Measurements from ENCODE around the gene RPL31. TPM values are rescaled to one million over a fixed set of nuclear protein-coding genes. Genes with fewer than 3 reads are reported as not detected.
"Not testable (repeated sequence)": the region's sequence is repeated elsewhere in the genome, so short reads cannot be mapped to it uniquely, and the experiment has no call there.

Gene RPL31
- total RNA-seq, 2 donors from 2014 or later = 316 to 425 TPM

GRCh38 chr2:101047774-101048173, 45.7 kb downstream of the RPL31 start:
- no peak for DNase-seq
- ATAC-seq = no peak

GRCh38 chr2:101048756-101049155, 46.7 kb downstream of the RPL31 start:
- WGBS, 2 donors = 95 to 97% methylated on average over 3 of the region's 3 CpGs
- DNase-seq (no peak), ATAC-seq (no peak)
- peaks cover 12% of the 10 kb centered on the region for H3K4me1 ChIP-seq
- peaks cover 0 to 11% of the 10 kb centered on the region in 2 donors for H3K36me3 ChIP-seq (replicated peaks in 1 of 2; ENCODE audit: insufficient read depth in 1 of 2, low read depth in 2 of 2)
- TF ChIP-seq POLR2A (IDR thresholded peaks at IDR 0.05) (no peak), CTCF (IDR thresholded peaks at IDR 0.05) (no peak)
- H3K9me3 ChIP-seq = no peaks in the 10 kb centered on the region
- intact Hi-C loops (cut with DNase I) = no loop called here
- no peak overlapping the region for H3K27ac ChIP-seq
- H3K27me3 ChIP-seq = no peaks in the 10 kb centered on the region
- H3K4me3 ChIP-seq = no peak overlapping the region

More at GRCh38 chr2:101047774-101048173, 45.7 kb downstream of the RPL31 start:
- TF ChIP-seq POLR2A (IDR thresholded peaks at IDR 0.05) (no peak), CTCF (IDR thresholded peaks at IDR 0.05) (no peak)
- Histone ChIP-seq H3K27me3 (no peaks in the 10 kb centered on the region), H3K27ac (peak overlapping the region; percentile 30 to 64 (median 49)), H3K4me3 (no peak overlapping the region), H3K4me1 (peaks cover 12% of the 10 kb centered on the region), H3K9me3 (no peaks in the 10 kb centered on the region), H3K36me3 (replicated peaks in 1 of 2; ENCODE audit: insufficient read depth in 1 of 2, low read depth in 2 of 2) (peaks cover 0 to 9% of the 10 kb centered on the region in 2 donors)
- WGBS, 2 donors = 87 to 90% methylated on average over 6 of the region's 6 CpGs
- intact Hi-C loops (cut with DNase I) = no loop called here

GRCh38 chr2:101050886-101051285, 48.8 kb downstream of the RPL31 start:
- H3K27ac ChIP-seq; DNase-seq; H3K9me3 ChIP-seq; H3K4me3 ChIP-seq; ATAC-seq; H3K27me3 ChIP-seq; intact Hi-C loops (cut with DNase I): not testable (repeated sequence)
- Histone ChIP-seq H3K36me3 (replicated peaks in 1 of 2; ENCODE audit: insufficient read depth in 1 of 2, low read depth in 2 of 2) (peaks cover 0 to 14% of the 10 kb centered on the region in 2 donors), H3K4me1 (peaks cover 17% of the 10 kb centered on the region)
- WGBS, 2 donors = 96 to 99% methylated on average over 6 of the region's 6 CpGs

- no peak overlapping the region for H3K4me3 ChIP-seq
- no peak for ATAC-seq
- H3K36me3 ChIP-seq (replicated peaks in 1 of 2; ENCODE audit: insufficient read depth in 1 of 2, low read depth in 2 of 2) = peaks cover 0 to 18% of the 10 kb centered on the region in 2 donors
- intact Hi-C loops (cut with DNase I) = no loop called here
- DNase-seq = peak in 1 of 4 donors; percentile 3
- H3K27ac ChIP-seq = no peak overlapping the region
- TF ChIP-seq POLR2A (IDR thresholded peaks at IDR 0.05) (no peak), CTCF (IDR thresholded peaks at IDR 0.05) (no peak)
- no peaks in the 10 kb centered on the region for H3K27me3 ChIP-seq
- peaks cover 14% of the 10 kb centered on the region for H3K4me1 ChIP-seq
- H3K9me3 ChIP-seq = no peaks in the 10 kb centered on the region
- 86 to 95% methylated on average over 5 of the region's 5 CpGs for WGBS, 2 donors
Observed at GRCh38 chr2:101052147-101052546, 50.1 kb downstream of the RPL31 start.

GRCh38 chr2:101053117-101053516, 51.0 kb downstream of the RPL31 start:
- ATAC-seq (no peak), DNase-seq (no peak)
- peaks cover 5% of the 10 kb centered on the region for H3K4me1 ChIP-seq
- H3K27ac ChIP-seq = no peak overlapping the region
- H3K36me3 ChIP-seq (replicated peaks in 1 of 2; ENCODE audit: insufficient read depth in 1 of 2, low read depth in 2 of 2) = peaks cover 0 to 20% of the 10 kb centered on the region in 2 donors
- TF ChIP-seq CTCF (IDR thresholded peaks at IDR 0.05) = no peak
- TF ChIP-seq POLR2A (IDR thresholded peaks at IDR 0.05) = no peak
- intact Hi-C loops (cut with DNase I) = no loop called here
- WGBS, 2 donors = 68 to 77% methylated on average over 3 of the region's 3 CpGs
- no peak overlapping the region for H3K4me3 ChIP-seq
- H3K9me3 ChIP-seq = no peaks in the 10 kb centered on the region
- no peaks in the 10 kb centered on the region for H3K27me3 ChIP-seq

Other genes starting within 250 kb of the RPL31 start
- 10 to 100 TPM; 32.7 to 51.7 TPM for gene NPAS2, start 182.2 kb upstream of the RPL31 start, total RNA-seq
- gene TBC1D8, start 149.1 kb downstream of the RPL31 start, total RNA-seq = 100 to 1,000 TPM in 1 of 2 donors, 10 to 100 TPM in 1; 63.8 to 111 TPM